Occipital lobe (tissue), 2 donors: ENCODE measurements around the gene DSTN. TPM values are rescaled to one million over a fixed set of nuclear protein-coding genes. Genes with fewer than 3 reads are reported as not detected.

Experiments
- DNase-seq: peaks from one replicate; lab custom pipeline; 2025; lab: John Stamatoyannopoulos, UW
- total RNA-seq: library from RNA; depleted of rRNA; stranded (reverse); fragments of >200 nt; gene quantifications from one replicate; pipeline ENCODE4 v1.2.3, GENCODE V29; 2014

DSTN gene
- total RNA-seq, 1 donor from 2014 or later: 295 TPM

- DNase-seq: peak; percentile 78
These were observed 66.9 kb downstream of the DSTN start for GRCh38 chr20:17636523-17637412.

GRCh38 chr20:17637413-17637780, 67.5 kb downstream of the DSTN start:
- DNase-seq: no peak

GRCh38 chr20:17637985-17638640, 68.2 kb downstream of the DSTN start:
- DNase-seq: no peak

- DNase-seq: no peak
These were observed 69.0 kb downstream of the DSTN start for GRCh38 chr20:17638835-17639407.

GRCh38 chr20:17640146-17640874, 70.4 kb downstream of the DSTN start:
- no peak for DNase-seq

- DNase-seq: no peak
These were observed 71.1 kb downstream of the DSTN start for GRCh38 chr20:17640875-17641378.

GRCh38 chr20:17641520-17641964, 71.7 kb downstream of the DSTN start:
- no peak for DNase-seq

- no peak for DNase-seq
These were observed 72.1 kb downstream of the DSTN start for GRCh38 chr20:17641993-17642392.

GRCh38 chr20:17642404-17643269, 72.8 kb downstream of the DSTN start:
- no peak for DNase-seq

- no peak for DNase-seq
These were observed 73.8 kb downstream of the DSTN start for GRCh38 chr20:17643531-17644188.

- DNase-seq: no peak
These were observed 74.6 kb downstream of the DSTN start for GRCh38 chr20:17644451-17644850.

- no peak for DNase-seq
These were observed 75.1 kb downstream of the DSTN start for GRCh38 chr20:17645010-17645409.

- no peak for DNase-seq
These were observed 75.8 kb downstream of the DSTN start for GRCh38 chr20:17645546-17646208.

- DNase-seq: no peak
These were observed 76.5 kb downstream of the DSTN start for GRCh38 chr20:17646209-17646960.

GRCh38 chr20:17646961-17647301, 77.1 kb downstream of the DSTN start:
- DNase-seq: no peak

GRCh38 chr20:17647391-17648314, 77.8 kb downstream of the DSTN start:
- no peak for DNase-seq

- no peak for DNase-seq
These were observed 78.4 kb downstream of the DSTN start for GRCh38 chr20:17648315-17648646.
